HG03520 (cell line): ENCODE data around the gene FRS3.

Source experiments
- ATAC-seq: cut with Tn5 transposase; IDR thresholded peaks from one replicate; pipeline ENCODE4 v1.9.1; 2021; ENCODE audit warnings: mild to moderate bottlenecking, moderate library complexity; ENCODE audit not compliant: unreplicated experiment

FRS3 gene

DNA sequence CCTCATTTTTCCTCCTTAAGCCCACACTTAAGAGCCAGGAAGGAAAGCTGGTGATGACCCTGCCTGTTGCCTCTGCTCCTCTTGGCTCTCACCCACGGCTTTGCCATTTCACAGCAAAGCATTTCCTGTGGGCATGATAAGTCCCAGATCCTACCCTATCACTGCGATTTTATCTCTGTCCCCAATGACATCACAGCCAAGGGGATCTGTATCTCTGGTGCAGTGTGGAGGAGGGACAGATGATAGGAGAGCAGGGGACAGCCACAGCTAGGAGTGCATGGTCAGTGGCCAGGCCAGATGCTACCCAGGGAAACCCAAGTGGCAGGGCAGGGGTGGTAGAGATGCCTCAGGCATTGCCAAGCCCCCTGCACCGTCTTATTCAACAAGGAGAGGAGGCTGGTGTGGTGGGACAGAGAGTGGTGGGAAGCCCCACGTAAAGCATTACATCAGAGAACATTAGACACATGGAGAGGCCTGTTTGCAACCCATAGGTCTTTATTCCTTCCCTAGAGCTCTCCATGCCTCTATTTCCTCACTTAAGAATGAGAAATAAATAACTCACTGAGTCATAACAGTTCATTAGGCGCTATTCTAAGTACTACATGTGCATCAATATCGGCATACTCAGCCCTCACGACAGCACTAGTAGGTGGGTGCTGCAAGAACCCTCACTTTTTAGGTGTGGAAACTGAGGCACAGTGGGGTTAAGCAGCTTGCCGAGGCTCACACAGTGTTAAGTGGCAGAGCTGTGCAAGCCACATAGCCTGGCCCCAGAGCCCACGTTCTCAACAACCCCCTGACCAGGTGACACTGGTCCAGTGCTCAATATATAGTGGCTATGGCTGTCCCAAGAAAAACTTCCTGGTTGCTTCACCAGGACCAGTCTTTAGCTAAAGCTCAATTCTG, 48.9 kb downstream of the FRS3 start:
- ATAC-seq: no peak

DNA sequence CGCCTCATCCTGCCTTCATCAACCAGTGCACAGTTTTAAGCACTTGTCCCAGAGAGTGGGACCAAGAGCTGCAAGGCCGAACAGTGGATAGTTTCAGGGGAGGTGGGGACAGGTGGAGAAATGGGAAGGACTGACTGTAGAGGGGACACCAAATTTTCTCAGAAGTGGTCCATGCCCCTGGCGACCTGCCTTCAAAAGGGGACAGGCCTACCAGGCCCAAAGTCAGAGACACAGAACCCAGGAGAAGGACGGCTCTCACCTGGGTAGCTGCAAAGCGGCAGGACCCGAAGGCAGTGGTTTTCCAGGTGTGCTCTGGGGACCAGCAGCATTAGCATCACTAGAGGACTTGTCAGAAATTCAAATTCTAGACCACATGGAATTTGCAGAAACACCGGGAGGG, 50.1 kb downstream of the FRS3 start:
- no peak for ATAC-seq

DNA sequence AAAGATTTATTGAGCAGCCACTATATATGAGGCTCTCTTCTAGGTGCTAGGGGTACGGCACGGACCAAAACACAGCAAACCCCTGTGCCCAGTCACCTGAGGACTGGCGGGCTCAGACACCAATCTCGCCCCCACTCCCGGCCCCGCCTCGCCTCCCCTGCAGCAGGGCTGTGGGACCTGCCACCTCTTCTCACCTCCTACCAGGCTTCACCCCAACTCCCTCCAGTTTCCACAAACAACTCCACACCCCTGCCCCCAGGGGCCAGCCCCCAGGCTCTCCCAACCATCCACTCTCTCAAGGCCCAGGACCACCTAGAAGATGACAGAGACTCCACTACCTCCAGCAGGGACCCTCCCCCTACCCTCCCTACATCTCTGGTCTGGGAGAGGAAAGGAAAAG, 50.7 kb downstream of the FRS3 start:
- no peak for ATAC-seq

DNA sequence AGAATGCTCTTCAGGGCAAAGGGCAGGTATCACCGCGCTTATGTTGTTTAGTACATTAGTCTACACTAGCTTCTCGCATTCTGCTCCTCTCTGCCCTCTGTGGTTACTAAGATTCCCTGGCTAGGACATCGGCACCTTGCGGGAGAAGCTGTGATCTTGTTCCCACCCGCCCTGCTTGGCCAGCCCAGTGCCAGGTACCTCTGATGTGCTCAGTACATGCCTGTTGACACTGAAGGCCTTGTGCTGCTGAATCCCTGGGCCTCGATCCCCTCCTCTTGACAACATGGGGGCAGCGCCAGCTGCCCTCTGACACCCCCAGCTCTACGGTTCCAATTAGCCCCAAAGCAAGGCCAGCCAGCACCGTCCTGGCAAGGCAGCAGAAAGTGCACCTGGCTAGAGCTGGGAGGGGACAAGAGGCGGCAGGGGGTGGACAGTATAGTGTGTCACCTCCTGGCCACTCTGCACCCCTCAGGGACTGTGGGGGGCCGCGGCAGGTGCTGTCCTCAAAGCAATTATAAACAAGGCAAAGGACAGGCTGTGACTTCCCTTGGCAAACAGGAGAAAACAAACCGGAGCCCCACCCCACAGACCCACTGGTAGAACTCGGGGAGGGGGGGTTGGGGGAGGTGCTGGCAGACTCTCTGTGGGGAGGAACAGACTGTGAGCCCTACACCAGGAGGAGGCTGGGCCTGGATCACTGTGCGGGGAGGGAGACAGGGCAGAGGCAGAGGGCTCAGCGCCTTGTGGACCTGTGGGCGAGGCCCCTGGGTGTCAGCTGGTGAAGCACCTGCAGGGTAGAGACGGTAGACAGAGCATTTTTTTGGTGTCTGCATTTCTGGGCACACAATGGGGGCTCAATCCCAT, 51.4 kb downstream of the FRS3 start:
- no peak for ATAC-seq

DNA sequence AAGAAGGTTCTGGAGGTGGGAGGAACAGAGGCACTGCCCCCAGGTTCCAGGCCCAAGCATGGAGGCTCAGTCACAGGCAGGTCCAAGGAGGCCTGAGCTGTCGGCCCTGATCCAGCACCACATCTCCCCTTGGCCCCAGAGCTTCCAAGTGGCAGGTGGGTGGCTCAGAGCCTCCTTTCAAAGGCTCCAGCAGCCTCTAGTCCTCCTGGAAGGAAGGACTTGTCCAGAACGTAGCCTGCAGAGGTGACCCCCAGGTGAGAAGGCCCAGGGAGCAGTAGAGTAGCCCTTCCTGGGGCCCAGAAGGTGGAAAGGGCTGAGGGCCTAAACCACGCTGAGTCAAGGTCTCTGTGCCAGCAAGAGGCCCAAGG, 52.0 kb downstream of the FRS3 start:
- ATAC-seq: no peak

DNA sequence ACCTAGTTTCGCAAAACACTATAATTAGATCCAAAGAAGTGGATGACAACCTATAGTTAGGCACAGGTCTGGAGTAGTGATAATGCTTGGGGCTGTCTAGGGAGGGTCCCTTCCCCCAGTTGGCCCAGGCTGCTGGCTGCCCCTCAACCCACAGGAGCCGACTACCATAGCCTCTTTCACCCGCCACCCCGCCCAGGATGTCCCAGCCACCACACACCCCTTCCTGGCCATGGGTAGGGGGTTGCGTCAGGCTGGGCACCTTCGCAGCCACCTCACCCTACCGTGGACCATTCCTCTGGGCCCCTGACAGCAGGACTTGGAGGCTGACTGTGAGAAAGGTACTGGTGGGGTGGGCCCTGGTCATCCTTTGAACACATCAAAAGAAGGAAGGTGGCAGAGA, 52.8 kb downstream of the FRS3 start:
- ATAC-seq: no peak

DNA sequence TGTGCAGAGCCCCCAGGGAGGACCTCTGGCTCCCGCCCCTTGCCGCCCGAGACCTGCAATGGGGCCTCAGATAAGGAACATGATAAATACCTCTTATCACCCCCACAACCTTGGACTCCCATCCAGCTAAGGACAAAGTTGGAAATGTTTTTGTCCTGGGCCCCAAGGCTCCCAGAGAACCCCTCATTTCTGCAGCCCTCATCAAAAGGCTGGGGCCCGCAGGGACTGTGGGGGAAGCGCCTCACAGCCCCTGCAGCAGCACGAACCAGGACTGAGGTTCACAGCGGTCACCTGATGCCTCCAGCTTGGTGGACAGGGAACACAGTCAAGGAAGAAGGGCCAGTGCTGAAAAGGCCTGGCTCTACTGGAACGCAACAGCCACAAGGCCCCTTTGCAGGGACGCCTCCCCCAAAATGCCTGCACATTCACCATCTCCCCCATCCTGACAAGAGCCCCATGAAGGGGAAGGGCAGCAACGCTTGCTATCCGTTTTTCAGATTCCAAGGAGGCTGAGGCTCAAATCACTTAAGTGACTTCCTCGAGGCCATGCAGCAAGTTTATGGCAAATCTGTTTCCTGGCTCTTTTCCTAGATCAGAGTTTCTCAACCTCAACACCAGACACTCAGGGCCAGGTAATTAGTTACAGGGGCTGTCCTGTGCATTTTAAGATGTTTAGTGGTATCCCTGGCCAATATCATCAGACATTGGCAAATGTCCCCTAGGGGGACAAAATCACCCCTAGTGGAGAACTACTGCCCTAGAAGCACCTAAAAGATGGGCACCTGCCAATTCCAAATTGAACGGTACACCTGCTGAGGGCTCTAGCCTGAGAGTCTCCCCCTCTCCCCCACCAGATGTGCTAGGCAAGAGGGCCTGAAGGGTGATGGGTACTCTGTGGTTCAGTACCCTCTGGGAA, 54.9 kb downstream of the FRS3 start:
- no peak for ATAC-seq

DNA sequence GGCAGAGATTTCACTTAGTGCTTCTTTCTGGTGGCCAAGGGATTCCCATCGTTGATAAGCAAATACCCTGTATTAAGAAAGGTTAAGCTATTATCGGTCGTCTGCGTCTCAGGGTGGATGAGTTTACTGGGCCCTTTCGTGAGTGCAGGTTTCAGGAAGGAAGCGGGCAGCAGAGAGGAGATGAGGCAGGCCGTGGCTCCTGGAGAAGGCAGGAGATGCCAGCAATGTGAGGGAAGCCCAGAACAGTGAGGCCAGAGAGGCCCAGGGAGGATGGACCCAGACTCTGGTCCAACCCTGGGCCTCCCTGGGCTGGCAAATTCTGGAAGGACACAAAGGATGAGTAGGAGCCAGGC, 55.5 kb downstream of the FRS3 start:
- ATAC-seq: no peak

DNA sequence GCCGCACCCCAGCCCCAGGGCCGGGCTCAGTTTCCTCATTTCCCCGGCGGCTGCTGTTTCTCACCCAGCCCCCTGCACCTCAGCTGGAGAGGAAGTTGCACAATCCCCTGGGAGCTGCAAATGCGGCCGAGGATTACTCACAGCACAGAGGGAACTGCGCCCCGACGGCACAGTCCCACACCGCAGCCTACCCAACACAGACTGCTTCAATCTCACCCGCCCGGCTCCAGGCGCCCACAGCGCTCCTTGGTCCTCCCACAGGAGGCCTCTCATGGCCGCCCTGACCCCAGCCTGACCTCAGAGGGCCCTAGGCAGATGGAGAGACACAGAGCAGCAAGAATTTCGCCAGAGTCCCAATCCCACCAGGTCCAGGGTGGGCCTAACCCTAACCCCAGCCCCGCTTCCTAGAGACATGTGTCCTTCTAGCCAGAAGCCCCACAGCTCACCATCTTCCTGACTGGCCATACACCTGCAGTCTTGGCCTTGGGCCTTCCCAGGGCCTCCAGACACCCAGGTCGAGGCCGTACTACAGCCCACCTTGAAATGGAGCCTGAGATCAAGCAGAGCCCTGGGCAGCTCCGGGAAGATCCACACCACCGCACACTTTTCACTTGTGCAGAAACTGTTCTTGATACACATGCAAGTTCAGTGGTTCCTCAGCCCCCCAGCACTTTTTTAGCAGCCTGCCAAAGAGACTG, 56.0 kb downstream of the FRS3 start:
- peak; percentile 72 for ATAC-seq

DNA sequence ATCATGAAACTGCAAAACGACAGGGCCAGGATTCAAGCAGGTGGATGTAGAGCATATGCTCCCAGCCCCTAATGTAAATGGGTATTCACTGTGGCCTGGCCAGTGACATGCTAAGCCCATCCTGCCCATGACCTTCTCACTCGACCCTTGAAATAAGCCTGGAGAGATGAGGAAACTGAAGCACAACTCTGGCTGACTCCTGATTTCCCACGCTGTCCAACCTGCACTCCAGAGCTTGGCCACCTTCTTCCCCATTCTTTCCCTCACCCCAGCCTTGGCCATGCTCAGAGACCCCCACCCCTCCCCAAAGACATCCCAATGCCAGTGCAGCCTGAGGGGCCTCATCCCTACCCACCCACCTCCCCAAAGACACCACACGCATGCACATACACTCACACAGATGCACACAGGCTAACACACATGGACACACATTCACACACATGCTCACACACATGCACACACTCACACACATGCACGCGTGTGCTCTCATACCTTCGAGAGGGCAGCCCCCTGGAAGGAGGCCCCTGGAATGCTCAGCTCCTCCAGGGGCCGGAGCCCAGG, 56.7 kb downstream of the FRS3 start:
- ATAC-seq: no peak

DNA sequence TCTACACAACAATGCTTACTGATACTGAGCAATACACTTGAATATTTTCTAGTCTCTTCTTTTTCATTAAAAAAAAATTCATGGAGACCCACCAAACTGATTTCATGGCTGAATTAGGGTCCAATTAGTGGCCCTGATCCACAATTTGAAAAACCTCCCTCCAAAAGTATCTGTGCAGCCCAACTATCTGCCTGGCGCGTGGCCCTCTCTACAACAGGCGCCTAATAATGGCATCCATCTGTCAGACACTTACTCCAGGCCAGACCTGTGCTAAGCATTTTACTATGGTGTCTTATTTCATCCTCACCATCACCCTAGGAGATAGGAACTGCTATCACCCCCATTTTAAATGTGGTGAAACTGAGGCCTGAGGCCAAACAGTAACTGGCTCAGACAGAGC, 58.3 kb downstream of the FRS3 start:
- ATAC-seq: no peak

DNA sequence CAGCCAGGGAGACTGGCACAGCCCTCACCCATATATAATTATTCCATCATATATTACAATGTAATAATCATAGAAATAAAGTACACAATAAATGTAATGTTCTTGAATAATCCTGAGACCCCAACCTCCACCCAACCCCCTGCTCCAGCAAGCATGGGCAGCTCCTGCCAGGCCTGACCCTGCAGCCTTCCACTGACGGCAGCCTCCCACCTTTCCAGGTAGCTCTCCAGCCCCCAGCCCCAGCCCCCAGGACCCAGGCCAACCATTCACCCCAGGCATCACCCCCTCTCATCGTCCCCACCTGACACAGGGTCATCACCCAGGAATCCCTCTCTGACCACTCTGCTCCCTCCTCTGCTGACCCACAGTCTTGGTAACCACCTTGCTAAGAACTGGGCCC, 58.9 kb downstream of the FRS3 start:
- no peak for ATAC-seq

DNA sequence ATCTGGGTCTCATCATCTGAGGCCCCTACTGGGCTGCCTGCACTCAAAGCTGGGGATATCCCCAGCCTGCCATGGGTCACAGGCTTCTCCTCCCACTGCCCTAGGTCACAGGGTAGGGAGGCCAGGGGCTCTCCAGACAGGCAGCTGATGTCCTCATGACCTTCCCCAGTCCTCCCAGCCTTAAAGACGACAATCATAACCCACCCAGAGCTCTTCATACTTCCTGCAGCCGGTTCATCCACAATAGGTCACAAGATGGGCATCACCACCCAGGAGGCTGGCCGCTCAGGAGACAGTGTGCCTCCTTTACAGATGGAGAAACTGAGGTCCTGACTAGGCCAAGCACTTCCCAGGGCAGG, 59.5 kb downstream of the FRS3 start:
- ATAC-seq: no peak
